Measurements from ENCODE around the gene ODAPH. TPM values are rescaled to one million over a fixed set of nuclear protein-coding genes. Genes with fewer than 3 reads are reported as not detected.

Gene ODAPH
- total and polyA plus RNA-seq, 2 experiments from 2014 or later: 0.60 to 3.2 TPM

- DNase-seq (ENCODE audit: low spot score): no peak
- 95% methylated on average over 4 of the region's 4 CpGs for WGBS (ENCODE audit: low lambda C conversion rate, missing lambda C conversion rate)
- H3K9me2 ChIP-seq (replicated peaks; ENCODE audit: insufficient read depth): no peaks in the 10 kb centered on the region
These were observed 43.8 kb downstream of the ODAPH start for GRCh38 chr4:75599647-75600046.

DNA sequence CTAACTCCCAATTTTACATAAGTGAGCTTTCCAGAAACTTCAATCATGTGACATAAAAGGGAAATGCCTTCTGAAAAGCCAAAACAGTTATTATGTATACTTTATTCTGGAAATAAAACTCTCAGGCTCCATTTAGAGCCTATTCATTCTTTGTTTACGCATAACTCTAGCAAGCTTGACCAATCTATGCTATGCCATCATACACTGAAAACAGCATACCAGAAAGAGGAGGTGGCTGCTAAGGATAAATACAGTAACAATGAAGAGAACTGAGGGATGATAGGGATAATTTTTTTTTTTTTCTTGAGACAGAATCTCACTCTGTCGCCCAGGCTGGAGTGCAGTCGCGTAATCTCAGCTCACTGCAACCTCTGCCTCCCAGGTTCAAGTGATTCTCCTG, 50.1 kb downstream of the ODAPH start:
- 94% methylated on average over 4 of the region's 4 CpGs for WGBS (ENCODE audit: low lambda C conversion rate, missing lambda C conversion rate)

More at GRCh38 chr4:75599647-75600046, 43.8 kb downstream of the ODAPH start:
- no peak overlapping the region for H2AFZ ChIP-seq
- no peak overlapping the region for H3K4me3 ChIP-seq
- no peak for TF ChIP-seq EZH2phosphoT487 (IDR thresholded peaks at IDR 0.05; ENCODE audit: low read depth, severe bottlenecking, unreplicated experiment)
- TF ChIP-seq, protein P1, sequence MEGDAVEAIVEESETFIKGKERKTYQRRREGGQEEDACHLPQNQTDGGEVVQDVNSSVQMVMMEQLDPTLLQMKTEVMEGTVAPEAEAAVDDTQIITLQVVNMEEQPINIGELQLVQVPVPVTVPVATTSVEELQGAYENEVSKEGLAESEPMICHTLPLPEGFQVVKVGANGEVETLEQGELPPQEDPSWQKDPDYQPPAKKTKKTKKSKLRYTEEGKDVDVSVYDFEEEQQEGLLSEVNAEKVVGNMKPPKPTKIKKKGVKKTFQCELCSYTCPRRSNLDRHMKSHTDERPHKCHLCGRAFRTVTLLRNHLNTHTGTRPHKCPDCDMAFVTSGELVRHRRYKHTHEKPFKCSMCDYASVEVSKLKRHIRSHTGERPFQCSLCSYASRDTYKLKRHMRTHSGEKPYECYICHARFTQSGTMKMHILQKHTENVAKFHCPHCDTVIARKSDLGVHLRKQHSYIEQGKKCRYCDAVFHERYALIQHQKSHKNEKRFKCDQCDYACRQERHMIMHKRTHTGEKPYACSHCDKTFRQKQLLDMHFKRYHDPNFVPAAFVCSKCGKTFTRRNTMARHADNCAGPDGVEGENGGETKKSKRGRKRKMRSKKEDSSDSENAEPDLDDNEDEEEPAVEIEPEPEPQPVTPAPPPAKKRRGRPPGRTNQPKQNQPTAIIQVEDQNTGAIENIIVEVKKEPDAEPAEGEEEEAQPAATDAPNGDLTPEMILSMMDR (IDR thresholded peaks at IDR 0.05; ENCODE audit: poor library complexity): no peak
- no peak for TF ChIP-seq EZH2 (IDR thresholded peaks at IDR 0.05; ENCODE audit: borderline replicate concordance)
- no peak overlapping the region for H3K27ac ChIP-seq
- H3K9me3 ChIP-seq (ENCODE audit: low read depth): no peaks in the 10 kb centered on the region
- H3K4me1 ChIP-seq (ENCODE audit: insufficient read depth): no peaks in the 10 kb centered on the region
- H3K79me2 ChIP-seq: no peaks in the 10 kb centered on the region
- no peaks in the 10 kb centered on the region for H3K36me3 ChIP-seq (replicated peaks; ENCODE audit: insufficient read depth, low read depth)
- H3K27me3 ChIP-seq: no peaks in the 10 kb centered on the region
- H3K4me2 ChIP-seq: no peak overlapping the region
- no peaks in the 10 kb centered on the region for H4K20me1 ChIP-seq (ENCODE audit: insufficient read depth, poor library complexity, severe bottlenecking)

DNA sequence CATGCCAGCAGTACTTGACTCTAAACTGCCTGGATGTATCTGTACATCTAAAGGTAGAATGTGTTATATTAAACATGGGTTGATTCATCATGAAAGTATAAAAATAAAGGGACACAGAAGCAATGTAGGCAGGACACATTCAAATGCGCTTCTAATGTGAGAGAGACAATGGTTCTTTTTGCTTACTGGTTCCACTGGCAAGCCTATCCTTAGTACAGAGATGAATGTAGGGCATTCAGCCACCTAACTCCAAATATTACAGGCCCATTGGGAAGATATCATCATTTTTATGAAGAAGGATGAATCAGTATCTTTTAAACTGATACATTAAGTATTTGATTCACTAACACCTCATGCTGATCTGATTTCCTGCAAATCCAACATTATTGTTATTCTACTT, 56.4 kb downstream of the ODAPH start:
- H3K79me2 ChIP-seq: no peaks in the 10 kb centered on the region
- H3K36me3 ChIP-seq (replicated peaks; ENCODE audit: insufficient read depth, low read depth): no peaks in the 10 kb centered on the region
- H2AFZ ChIP-seq: no peak overlapping the region
- no peak for DNase-seq (ENCODE audit: low spot score)
- H3K4me2 ChIP-seq: no peak overlapping the region
- TF ChIP-seq EZH2 (IDR thresholded peaks at IDR 0.05; ENCODE audit: borderline replicate concordance): no peak
- TF ChIP-seq, protein P1 (IDR thresholded peaks at IDR 0.05; ENCODE audit: poor library complexity): no peak
- TF ChIP-seq EZH2phosphoT487 (IDR thresholded peaks at IDR 0.05; ENCODE audit: low read depth, severe bottlenecking, unreplicated experiment): no peak
- H3K27me3 ChIP-seq: no peaks in the 10 kb centered on the region
- 85% methylated on average over 1 of the region's 1 CpG for WGBS (ENCODE audit: low lambda C conversion rate, missing lambda C conversion rate)
- no peaks in the 10 kb centered on the region for H3K4me1 ChIP-seq (ENCODE audit: insufficient read depth)
- H4K20me1 ChIP-seq (ENCODE audit: insufficient read depth, poor library complexity, severe bottlenecking): no peaks in the 10 kb centered on the region
- H3K4me3 ChIP-seq: no peak overlapping the region
- H3K9me3 ChIP-seq (ENCODE audit: low read depth): no peaks in the 10 kb centered on the region
- H3K27ac ChIP-seq: no peak overlapping the region
- H3K9me2 ChIP-seq (replicated peaks; ENCODE audit: insufficient read depth): no peaks in the 10 kb centered on the region

More for the DNA sequence above, 50.1 kb downstream of the ODAPH start:
- Histone ChIP-seq H3K4me3 (no peak overlapping the region), H2AFZ (no peak overlapping the region), H3K9me3 (ENCODE audit: low read depth) (no peaks in the 10 kb centered on the region), H3K9me2 (replicated peaks; ENCODE audit: insufficient read depth) (no peaks in the 10 kb centered on the region), H3K36me3 (replicated peaks; ENCODE audit: insufficient read depth, low read depth) (no peaks in the 10 kb centered on the region), H4K20me1 (ENCODE audit: insufficient read depth, poor library complexity, severe bottlenecking) (no peaks in the 10 kb centered on the region), H3K4me1 (ENCODE audit: insufficient read depth) (no peaks in the 10 kb centered on the region), H3K79me2 (no peaks in the 10 kb centered on the region), H3K4me2 (no peak overlapping the region), H3K27ac (no peak overlapping the region), H3K27me3 (no peaks in the 10 kb centered on the region)
- TF ChIP-seq EZH2 (IDR thresholded peaks at IDR 0.05; ENCODE audit: borderline replicate concordance) (no peak), EZH2phosphoT487 (IDR thresholded peaks at IDR 0.05; ENCODE audit: low read depth, severe bottlenecking, unreplicated experiment) (no peak)
- TF ChIP-seq, protein P1 (IDR thresholded peaks at IDR 0.05; ENCODE audit: poor library complexity): no peak
- DNase-seq (ENCODE audit: low spot score): no peak

Other genes starting within 250 kb of the ODAPH start
- 28.9 and 43.3 TPM in 2 replicates for gene RCHY1, start 41.7 kb upstream of the ODAPH start, total RNA-seq
- 29.1 and 30.0 TPM in 2 replicates for gene RCHY1, start 41.7 kb upstream of the ODAPH start, polyA plus RNA-seq
- gene THAP6, start 41.6 kb upstream of the ODAPH start, total RNA-seq: 19.1 and 20.1 TPM in 2 replicates
- 11.8 and 13.6 TPM in 2 replicates for gene THAP6, start 41.6 kb upstream of the ODAPH start, polyA plus RNA-seq
- gene CDKL2, start 74.5 kb downstream of the ODAPH start, total RNA-seq: 0.20 and 0.83 TPM in 2 replicates
- 0.64 and 1.9 TPM in 2 replicates for gene CDKL2, start 74.5 kb downstream of the ODAPH start, polyA plus RNA-seq
- 176 and 181 TPM in 2 replicates for gene G3BP2, start 117.3 kb downstream of the ODAPH start, total RNA-seq
- 85.2 and 86.0 TPM in 2 replicates for gene G3BP2, start 117.3 kb downstream of the ODAPH start, polyA plus RNA-seq
- 113 and 116 TPM in 2 replicates for gene USO1, start 168.5 kb downstream of the ODAPH start, total RNA-seq
- 50.4 and 58.3 TPM in 2 replicates for gene USO1, start 168.5 kb downstream of the ODAPH start, polyA plus RNA-seq

Measured in hepatocyte (in vitro differentiated cells).